ENCODE data around the gene WRAP73. TPM values are rescaled to one million over a fixed set of nuclear protein-coding genes. Genes with fewer than 3 reads are reported as not detected.

The WRAP73 gene
- total RNA-seq, 1 donor from 2014 or later = 23.3 TPM

DNA sequence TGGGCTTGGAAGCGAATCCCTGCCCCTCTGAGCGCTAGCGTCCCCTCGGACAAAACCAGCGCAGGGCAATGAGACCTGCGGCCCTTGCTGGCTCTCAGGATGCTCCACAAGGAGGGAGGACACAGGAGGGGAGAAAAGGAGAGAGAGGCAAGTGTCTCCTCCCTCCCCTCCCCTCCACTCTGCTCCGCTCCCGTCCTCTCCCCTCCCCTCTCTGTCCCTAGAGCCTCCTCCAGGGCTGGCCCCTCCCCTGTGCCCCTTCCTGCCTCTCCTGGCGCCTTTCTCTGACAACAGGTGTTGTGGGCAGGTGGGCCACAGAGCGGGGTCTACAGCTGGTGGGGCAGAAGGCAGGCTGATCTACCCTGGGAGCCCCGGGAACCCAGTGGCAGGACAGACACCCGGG lies 37.6 kb upstream of the WRAP73 start:
- Histone ChIP-seq H3K4me1 (no peaks in the 10 kb centered on the region), H3K9me3 (no peaks in the 10 kb centered on the region), H3K27me3 (no peaks in the 10 kb centered on the region), H3K27ac (no peak overlapping the region), H3K4me3 (no peak overlapping the region), H3K36me3 (no peaks in the 10 kb centered on the region)
- no peak for DNase-seq (ENCODE audit: extremely low spot score in 2 of 2)
- TF ChIP-seq, protein P1, sequence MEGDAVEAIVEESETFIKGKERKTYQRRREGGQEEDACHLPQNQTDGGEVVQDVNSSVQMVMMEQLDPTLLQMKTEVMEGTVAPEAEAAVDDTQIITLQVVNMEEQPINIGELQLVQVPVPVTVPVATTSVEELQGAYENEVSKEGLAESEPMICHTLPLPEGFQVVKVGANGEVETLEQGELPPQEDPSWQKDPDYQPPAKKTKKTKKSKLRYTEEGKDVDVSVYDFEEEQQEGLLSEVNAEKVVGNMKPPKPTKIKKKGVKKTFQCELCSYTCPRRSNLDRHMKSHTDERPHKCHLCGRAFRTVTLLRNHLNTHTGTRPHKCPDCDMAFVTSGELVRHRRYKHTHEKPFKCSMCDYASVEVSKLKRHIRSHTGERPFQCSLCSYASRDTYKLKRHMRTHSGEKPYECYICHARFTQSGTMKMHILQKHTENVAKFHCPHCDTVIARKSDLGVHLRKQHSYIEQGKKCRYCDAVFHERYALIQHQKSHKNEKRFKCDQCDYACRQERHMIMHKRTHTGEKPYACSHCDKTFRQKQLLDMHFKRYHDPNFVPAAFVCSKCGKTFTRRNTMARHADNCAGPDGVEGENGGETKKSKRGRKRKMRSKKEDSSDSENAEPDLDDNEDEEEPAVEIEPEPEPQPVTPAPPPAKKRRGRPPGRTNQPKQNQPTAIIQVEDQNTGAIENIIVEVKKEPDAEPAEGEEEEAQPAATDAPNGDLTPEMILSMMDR (IDR thresholded peaks at IDR 0.05) = no peak
- TF ChIP-seq POLR2AphosphoS5 (IDR thresholded peaks at IDR 0.05; ENCODE audit: insufficient read depth in 1 of 2, low read depth in 1 of 2) = no peak
- TF ChIP-seq POLR2A (IDR thresholded peaks at IDR 0.05) = no peak
- intact Hi-C loops (cut with DNase I) = no loop called here

DNA sequence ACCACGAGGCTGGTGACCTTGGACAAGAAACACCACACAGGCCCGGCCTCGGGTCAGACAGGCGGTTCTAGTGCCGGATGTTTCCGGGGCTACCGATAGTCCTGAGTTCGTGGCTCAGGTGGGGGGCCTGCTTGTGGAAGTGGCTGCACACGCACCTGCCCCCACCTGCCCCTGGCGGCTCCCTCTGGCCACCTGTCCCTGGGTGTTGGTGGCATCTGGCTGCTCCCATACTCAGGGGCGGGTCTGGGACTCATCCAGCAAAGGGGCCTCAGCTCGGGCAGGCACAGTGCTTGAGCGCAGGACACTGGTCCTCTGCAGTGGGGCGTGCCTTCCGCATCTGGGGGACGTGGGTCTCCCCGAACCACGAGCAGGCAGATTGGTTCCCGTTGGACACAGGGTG lies 36.0 kb upstream of the WRAP73 start:
- Histone ChIP-seq H3K36me3 (no peaks in the 10 kb centered on the region), H3K4me3 (no peak overlapping the region), H3K27ac (no peak overlapping the region), H3K27me3 (no peaks in the 10 kb centered on the region), H3K4me1 (no peaks in the 10 kb centered on the region), H3K9me3 (no peaks in the 10 kb centered on the region)
- intact Hi-C loops (cut with DNase I) = no loop called here
- no peak for DNase-seq (ENCODE audit: extremely low spot score in 2 of 2)
- TF ChIP-seq, protein P1 (IDR thresholded peaks at IDR 0.05) = no peak
- no peak for TF ChIP-seq POLR2AphosphoS5 (IDR thresholded peaks at IDR 0.05; ENCODE audit: insufficient read depth in 1 of 2, low read depth in 1 of 2)
- no peak for TF ChIP-seq POLR2A (IDR thresholded peaks at IDR 0.05)

DNA sequence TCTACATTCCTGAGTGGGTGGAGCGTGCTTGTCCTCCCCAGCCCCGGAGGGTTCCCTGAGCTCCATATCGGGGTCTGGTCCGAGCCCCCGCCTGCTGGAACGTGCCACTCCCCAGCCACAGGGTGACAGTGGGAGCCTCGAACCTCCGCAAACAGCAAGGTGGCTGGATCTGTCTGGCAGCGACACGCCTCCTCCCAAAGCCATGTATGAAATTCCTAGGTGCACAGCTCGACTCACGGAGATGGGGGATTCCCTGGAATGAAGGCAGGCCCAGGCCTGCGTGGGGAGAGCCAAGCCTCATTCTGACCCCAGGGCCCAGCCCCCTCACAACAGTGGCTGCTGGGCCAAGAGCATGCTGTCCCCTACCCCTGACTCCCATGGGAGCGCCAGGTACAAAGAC lies 35.3 kb upstream of the WRAP73 start:
- intact Hi-C loops (cut with DNase I) = no loop called here
- no peaks in the 10 kb centered on the region for H3K9me3 ChIP-seq
- no peak for DNase-seq (ENCODE audit: extremely low spot score in 2 of 2)
- H3K27ac ChIP-seq = no peak overlapping the region
- H3K27me3 ChIP-seq = no peaks in the 10 kb centered on the region
- H3K36me3 ChIP-seq = no peaks in the 10 kb centered on the region
- H3K4me3 ChIP-seq = no peak overlapping the region
- TF ChIP-seq, protein P1 (IDR thresholded peaks at IDR 0.05) = no peak
- TF ChIP-seq POLR2AphosphoS5 (IDR thresholded peaks at IDR 0.05; ENCODE audit: insufficient read depth in 1 of 2, low read depth in 1 of 2) (no peak), POLR2A (IDR thresholded peaks at IDR 0.05) (no peak)
- H3K4me1 ChIP-seq = no peaks in the 10 kb centered on the region

DNA sequence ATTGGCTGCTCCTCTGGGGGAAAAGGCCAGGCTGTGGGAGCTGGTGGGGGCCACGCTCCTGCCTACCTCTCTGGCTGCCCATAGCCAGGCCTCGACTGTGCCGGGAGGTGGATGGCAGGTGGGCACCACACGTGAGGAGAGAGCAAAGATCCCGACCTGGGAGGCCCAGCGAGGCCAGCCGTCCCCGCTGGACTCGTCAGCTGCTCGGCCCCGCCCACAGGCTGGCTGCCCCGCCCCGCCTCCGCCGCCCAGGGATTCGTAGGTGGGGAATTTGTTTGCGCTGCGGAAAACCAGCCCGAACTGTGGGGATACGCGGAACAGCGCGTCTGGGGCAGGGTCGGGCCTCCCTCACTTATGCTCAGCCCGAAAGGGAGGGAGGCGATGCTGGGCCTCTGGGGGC lies 34.1 kb upstream of the WRAP73 start:
- Histone ChIP-seq H3K9me3 (no peaks in the 10 kb centered on the region), H3K27me3 (no peaks in the 10 kb centered on the region), H3K4me3 (no peak overlapping the region), H3K4me1 (no peaks in the 10 kb centered on the region), H3K36me3 (no peaks in the 10 kb centered on the region), H3K27ac (no peak overlapping the region)
- TF ChIP-seq, protein P1 (IDR thresholded peaks at IDR 0.05) = no peak
- TF ChIP-seq POLR2AphosphoS5 (IDR thresholded peaks at IDR 0.05; ENCODE audit: insufficient read depth in 1 of 2, low read depth in 1 of 2) = no peak
- intact Hi-C loops (cut with DNase I) = no loop called here
- no peak for DNase-seq (ENCODE audit: extremely low spot score in 2 of 2)

DNA sequence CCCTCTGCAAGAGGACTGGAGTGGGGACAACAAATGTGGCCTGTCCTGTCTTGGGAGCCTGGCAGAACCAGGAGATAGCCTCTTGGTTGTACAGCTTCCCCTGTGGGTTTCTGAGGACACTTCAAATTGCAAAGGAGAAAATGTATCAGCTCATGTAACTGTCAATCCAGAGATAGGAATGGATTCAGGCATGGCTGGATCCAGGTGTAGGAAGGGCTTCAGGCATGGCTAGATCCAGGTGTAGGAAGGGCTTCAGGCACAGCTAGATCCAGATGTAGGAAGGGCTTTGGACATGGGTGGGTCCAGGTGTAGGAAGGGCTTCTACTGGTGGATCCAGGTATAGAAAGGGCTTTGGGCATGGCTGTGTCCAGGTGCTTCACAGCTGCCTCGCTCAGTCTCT lies 33.3 kb upstream of the WRAP73 start:
- no peak overlapping the region for H3K4me3 ChIP-seq
- H3K4me1 ChIP-seq = no peaks in the 10 kb centered on the region
- no peaks in the 10 kb centered on the region for H3K27me3 ChIP-seq
- no peak for DNase-seq (ENCODE audit: extremely low spot score in 2 of 2)
- intact Hi-C loops (cut with DNase I) = no loop called here
- no peak overlapping the region for H3K27ac ChIP-seq
- TF ChIP-seq, protein P1 (IDR thresholded peaks at IDR 0.05) = no peak
- TF ChIP-seq POLR2A (IDR thresholded peaks at IDR 0.05) = no peak
- no peak for TF ChIP-seq POLR2AphosphoS5 (IDR thresholded peaks at IDR 0.05; ENCODE audit: insufficient read depth in 1 of 2, low read depth in 1 of 2)
- H3K9me3 ChIP-seq = no peaks in the 10 kb centered on the region
- no peaks in the 10 kb centered on the region for H3K36me3 ChIP-seq
